Pancreas (tissue), 10 donors: ENCODE results near the gene SRBD1. TPM values are rescaled to one million over a fixed set of nuclear protein-coding genes. Genes with fewer than 3 reads are reported as not detected.

Experiments
- ATAC-seq, 4 donors: fragments of 200-7000 bp; cut with Tn5 transposase; one replicate each; pipeline versions ENCODE4 v1.8.0 to v1.9.1; 2020; ENCODE audit warnings: mild to moderate bottlenecking in 4 of 4, moderate library complexity in 4 of 4
- DNase-seq, 6 donors: peaks; one replicate each; pipeline ENCODE4 v3.0.0-alpha.2; 2020
- FAIRE-seq: peaks from 2 replicates; lab custom pipeline; 2012; peaks lifted over from hg19 to GRCh38; lab: Jason Lieb, UNC
- H3K27ac ChIP-seq, 4 donors: fragments of 200-600 bp; sonication (generic); 1 replicate in 3 of 4; 2 replicates in 1 of 4; pipeline versions ENCODE4 v1.5.0 to v1.8.0; 2020
- H3K27me3 ChIP-seq, 4 donors: fragments of 200-600 bp; one replicate each; pipeline ENCODE4 v1.8.0; 2021
- H3K36me3 ChIP-seq, 3 donors: fragments of 200-600 bp; sonication (generic) in 1 of 3; one replicate each; pipeline versions ENCODE4 v1.5.0 to v1.8.0; 2020 to 2021
- H3K4me1 ChIP-seq, 3 donors: fragments of 200-600 bp; one replicate each; pipeline ENCODE4 v1.8.0; 2021
- H3K4me3 ChIP-seq, 4 donors: fragments of 200-600 bp; sonication (generic) in 2 of 4; one replicate each; pipeline versions ENCODE4 v1.5.0 to v1.8.0; 2020 to 2021
- H3K9me3 ChIP-seq, 4 donors: fragments of 200-600 bp; one replicate each; pipeline ENCODE4 v1.8.0; 2021
- WGBS, 2 donors: extraction: QIAGEN DNeasy Blood & Tissue Kit; methylation state at CpG; one replicate each; pipeline ENCODE4 v1.1.7; 2013; 5-methylcytosine and 5-hydroxymethylcytosine counted together
- intact Hi-C, 3 donors: fragments of 100-400 bp; cut with DNase I; formaldehyde crosslinking; loops; one replicate each; pipeline versions ENCODE4 v1.11.1 to v1.14.2; 2022
- polyA plus RNA-seq, 2 donors: library from polyadenylated mRNA; stranded (reverse); fragments of 200-250 nt; gene quantifications; one replicate each; pipeline ENCODE4 v1.2.3, GENCODE V29; 2013
- total RNA-seq, 6 donors: library from RNA; stranded (reverse); fragmentation: NEBNext Ultra II Directional in 4 of 6; extraction: Animal tissue kit (Norgen Biotek cat#: 25700) in 4 of 6; gene quantifications; one replicate each; pipeline versions ENCODE4 v1.2.1 to v1.2.4, GENCODE V29; 2021 to 2023
- TF ChIP-seq, protein P1 (sequence below), 4 donors: fragments of 200-600 bp; sonication (generic) in 3 of 4; IDR thresholded peaks; one replicate each; pipeline versions ENCODE4 v1.5.0 to v1.8.0; 2021; ENCODE audit warnings: antibody characterized with exemption in 4 of 4
- donor health status: healthy with polysubstance abuse.
- donor health status: DM: no; HTN: no; CAD: no; lungs with moderate emphysema.
- donor health status: DM: no; HTN: no; CAD: no.
- donor health status: control.
- donor health status: control.
- donor health status: Bipolar disorder and iron deficiency.
- donor health status: DM: yes; HTN: yes; CAD: no.
- donor health status: DM: no; HTN: no; CAD: no.
- donor health status: DM: no; HTN: no; CAD: no.
- donor health status: DM: yes; HTN: yes; CAD: no.

SRBD1 gene
- total and polyA plus RNA-seq, 8 donors: 3.2 to 15.4 (median 11.6) TPM

DNA sequence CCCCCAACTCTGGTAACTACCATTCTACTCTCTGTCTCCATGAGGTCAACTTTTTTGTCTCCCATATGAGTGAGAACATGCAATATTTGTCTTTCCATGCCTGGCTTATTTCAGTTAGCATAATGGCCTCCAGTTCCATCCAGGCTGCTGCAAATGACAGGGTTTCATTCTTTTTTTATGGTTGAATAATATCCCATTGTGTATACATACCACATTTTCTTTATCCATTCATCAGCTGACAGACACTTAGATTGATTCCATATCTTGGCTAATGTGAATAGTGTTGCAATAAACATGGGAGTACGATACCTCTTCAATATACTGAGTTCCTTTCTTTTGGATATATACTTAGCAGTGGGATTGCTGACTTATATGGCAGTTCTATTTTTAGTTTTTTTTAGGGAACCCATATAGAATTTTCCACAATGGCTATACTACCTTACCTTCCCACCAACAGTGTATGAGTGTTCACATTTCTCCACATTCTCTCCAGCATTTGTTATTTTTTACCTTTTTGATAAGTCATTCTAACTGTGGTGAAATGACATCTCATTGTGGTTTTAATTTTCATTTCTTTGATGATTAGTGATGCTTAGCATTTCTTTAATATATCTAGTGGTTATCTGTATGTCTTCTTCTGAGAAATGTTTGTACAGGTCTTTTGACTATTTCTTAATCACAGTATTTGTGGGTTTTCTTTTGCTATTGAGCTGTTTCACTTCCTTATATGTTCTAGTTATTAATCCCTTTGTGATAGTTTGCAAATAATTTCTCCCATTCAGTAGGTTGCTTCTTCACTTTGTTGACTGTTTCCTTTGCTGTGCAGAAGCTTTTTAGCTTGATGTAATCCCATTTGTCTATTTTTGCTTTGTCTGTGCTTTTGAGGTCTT lies 112.2 kb downstream of the SRBD1 start:
- Histone ChIP-seq H3K36me3 (no peaks in the 10 kb centered on the region), H3K4me3 (no peak overlapping the region), H3K4me1 (no peaks in the 10 kb centered on the region), H3K9me3 (no peaks in the 10 kb centered on the region), H3K27ac (no peak overlapping the region), H3K27me3 (no peaks in the 10 kb centered on the region)
- DNase-seq (no peak), FAIRE-seq (no peak), ATAC-seq (no peak)
- intact Hi-C loops: loop anchor here in 2 of 3 donors (5.0 kb wide), 2 partner anchors 517 to 522 kb away; no protein-coding TSS in a partner anchor
- TF ChIP-seq, protein P1, sequence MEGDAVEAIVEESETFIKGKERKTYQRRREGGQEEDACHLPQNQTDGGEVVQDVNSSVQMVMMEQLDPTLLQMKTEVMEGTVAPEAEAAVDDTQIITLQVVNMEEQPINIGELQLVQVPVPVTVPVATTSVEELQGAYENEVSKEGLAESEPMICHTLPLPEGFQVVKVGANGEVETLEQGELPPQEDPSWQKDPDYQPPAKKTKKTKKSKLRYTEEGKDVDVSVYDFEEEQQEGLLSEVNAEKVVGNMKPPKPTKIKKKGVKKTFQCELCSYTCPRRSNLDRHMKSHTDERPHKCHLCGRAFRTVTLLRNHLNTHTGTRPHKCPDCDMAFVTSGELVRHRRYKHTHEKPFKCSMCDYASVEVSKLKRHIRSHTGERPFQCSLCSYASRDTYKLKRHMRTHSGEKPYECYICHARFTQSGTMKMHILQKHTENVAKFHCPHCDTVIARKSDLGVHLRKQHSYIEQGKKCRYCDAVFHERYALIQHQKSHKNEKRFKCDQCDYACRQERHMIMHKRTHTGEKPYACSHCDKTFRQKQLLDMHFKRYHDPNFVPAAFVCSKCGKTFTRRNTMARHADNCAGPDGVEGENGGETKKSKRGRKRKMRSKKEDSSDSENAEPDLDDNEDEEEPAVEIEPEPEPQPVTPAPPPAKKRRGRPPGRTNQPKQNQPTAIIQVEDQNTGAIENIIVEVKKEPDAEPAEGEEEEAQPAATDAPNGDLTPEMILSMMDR (IDR thresholded peaks at IDR 0.05): no peak
- WGBS, 2 donors: 97 to 100% methylated on average over 1 of the region's 1 CpG

DNA sequence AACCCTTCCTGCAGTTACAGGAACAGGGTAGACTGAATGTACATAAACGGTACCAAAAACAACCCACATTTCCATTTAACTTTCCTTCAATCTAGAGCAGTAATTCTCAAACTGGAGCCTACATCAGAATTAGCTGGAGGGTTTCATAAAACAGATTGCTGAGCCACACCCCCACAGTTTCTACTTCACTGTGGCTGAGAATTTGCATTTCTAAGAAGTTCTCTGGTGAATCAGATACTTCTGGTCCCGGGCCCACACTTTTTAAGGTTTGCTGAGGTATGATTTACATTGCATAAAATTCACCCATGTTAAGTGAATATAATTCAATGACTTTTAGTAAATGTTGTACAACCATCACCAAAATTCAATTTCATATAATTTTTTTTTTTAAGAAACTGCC lies 113.7 kb downstream of the SRBD1 start:
- WGBS, 2 donors: 84 to 87% methylated on average over 2 of the region's 2 CpGs
- no peaks in the 10 kb centered on the region for H3K27me3 ChIP-seq
- no peaks in the 10 kb centered on the region for H3K4me1 ChIP-seq
- H3K4me3 ChIP-seq: no peak overlapping the region
- intact Hi-C loops: loop anchor here in 2 of 3 donors (5.0 kb wide), 2 partner anchors 515 to 520 kb away; no protein-coding TSS in a partner anchor
- no peak for ATAC-seq
- FAIRE-seq: no peak
- H3K9me3 ChIP-seq: no peaks in the 10 kb centered on the region
- H3K36me3 ChIP-seq: no peaks in the 10 kb centered on the region
- DNase-seq: no peak
- H3K27ac ChIP-seq: no peak overlapping the region
- TF ChIP-seq, protein P1 (IDR thresholded peaks at IDR 0.05): no peak

DNA sequence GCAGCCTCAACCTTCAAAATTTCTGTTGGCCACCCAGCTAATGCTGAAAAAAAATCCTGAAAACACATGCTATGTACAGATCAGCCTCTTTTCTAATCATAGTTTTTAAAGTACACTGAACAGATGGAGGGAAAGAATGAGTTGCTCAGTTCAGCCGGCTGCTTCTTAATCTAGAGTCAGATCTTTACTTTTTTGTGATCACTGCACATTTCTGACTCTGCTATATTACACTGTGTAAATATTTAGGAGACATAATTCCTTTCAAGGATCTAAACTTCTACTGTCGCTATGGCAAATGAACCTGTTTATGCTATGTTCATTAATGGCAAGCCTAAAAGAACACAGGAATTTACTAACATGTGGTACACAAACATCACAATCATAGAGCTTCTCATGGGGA lies 114.2 kb downstream of the SRBD1 start:
- intact Hi-C loops: loop anchor here in 2 of 3 donors (5.0 kb wide), 2 partner anchors 515 to 520 kb away; no protein-coding TSS in a partner anchor
- 65 to 67% methylated on average over 2 of the region's 2 CpGs for WGBS, 2 donors

DNA sequence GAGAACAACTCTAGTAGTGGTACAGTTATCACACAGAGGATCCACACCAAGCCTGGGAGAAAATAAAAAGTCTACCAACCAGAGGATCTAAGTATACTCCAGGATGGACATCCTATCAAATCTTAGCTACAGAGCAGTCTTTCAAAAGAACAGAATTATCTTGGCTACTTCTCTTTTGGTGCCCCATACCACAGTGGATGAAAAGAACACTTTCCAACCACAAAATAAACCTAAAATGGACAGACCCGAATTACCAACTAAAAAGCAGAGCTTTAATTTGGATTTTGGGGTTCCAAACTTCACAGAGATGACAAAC lies 116.1 kb downstream of the SRBD1 start:
- Histone ChIP-seq H3K4me3 (no peak overlapping the region), H3K27me3 (no peaks in the 10 kb centered on the region), H3K4me1 (no peaks in the 10 kb centered on the region), H3K36me3 (no peaks in the 10 kb centered on the region), H3K27ac (no peak overlapping the region), H3K9me3 (no peaks in the 10 kb centered on the region)
- TF ChIP-seq, protein P1 (IDR thresholded peaks at IDR 0.05): peak in 2 of 4 donors; percentile 1
- DNase-seq (no peak), ATAC-seq (peak in 1 of 4 donors; percentile 19), FAIRE-seq (no peak)
- WGBS, 2 donors: 13% methylated on average over 1 of the region's 1 CpG
- intact Hi-C loops: loop anchor here in 2 of 3 donors (5.0 kb wide), 2 partner anchors 513 to 518 kb away; no protein-coding TSS in a partner anchor

More for the DNA sequence above, 114.2 kb downstream of the SRBD1 start:
- DNase-seq (no peak), FAIRE-seq (no peak), ATAC-seq (no peak)
- H3K36me3 ChIP-seq: no peaks in the 10 kb centered on the region
- H3K9me3 ChIP-seq: no peaks in the 10 kb centered on the region
- H3K4me3 ChIP-seq: no peak overlapping the region
- H3K4me1 ChIP-seq: no peaks in the 10 kb centered on the region
- no peak overlapping the region for H3K27ac ChIP-seq
- H3K27me3 ChIP-seq: no peaks in the 10 kb centered on the region
- TF ChIP-seq, protein P1 (IDR thresholded peaks at IDR 0.05): no peak
